HPDE6-E6E7 (cell line): ENCODE data around the gene YOD1.
A peak's percentile ranks its signal among the peaks of the same experiment; 100 is the strongest.

Source experiments
- DNase-seq: peaks from one replicate; pipeline ENCODE4 v3.0.0; 2011; ENCODE audit warnings: missing footprints; ENCODE audit errors: extremely low spot score

The YOD1 gene

GRCh38 chr1:207073906-207074820 lies 23.2 kb upstream of the YOD1 start:
- peak; percentile 61 for DNase-seq

- no peak for DNase-seq
Observed at GRCh38 chr1:207072233-207072632, 21.2 kb upstream of the YOD1 start.

- no peak for DNase-seq
Observed at GRCh38 chr1:207071426-207071825, 20.4 kb upstream of the YOD1 start.

GRCh38 chr1:207070811-207071210 lies 19.8 kb upstream of the YOD1 start:
- no peak for DNase-seq

- no peak for DNase-seq
Observed at GRCh38 chr1:207069858-207070506, 19.0 kb upstream of the YOD1 start.

GRCh38 chr1:207069061-207069460 lies 18.1 kb upstream of the YOD1 start:
- DNase-seq, result no peak

- no peak for DNase-seq
Observed at GRCh38 chr1:207067665-207068064, 16.7 kb upstream of the YOD1 start.

- no peak for DNase-seq
Observed at GRCh38 chr1:207067185-207067584, 16.2 kb upstream of the YOD1 start.

GRCh38 chr1:207064561-207064960 lies 13.6 kb upstream of the YOD1 start:
- DNase-seq, result no peak

GRCh38 chr1:207063014-207063413 lies 12.0 kb upstream of the YOD1 start:
- no peak for DNase-seq

- no peak for DNase-seq
Observed at GRCh38 chr1:207062058-207062457, 11.1 kb upstream of the YOD1 start.

GRCh38 chr1:207060596-207060995 lies 9.6 kb upstream of the YOD1 start:
- DNase-seq, result no peak

- DNase-seq, result no peak
Observed at GRCh38 chr1:207059881-207060280, 8.9 kb upstream of the YOD1 start.

- no peak for DNase-seq
Observed at GRCh38 chr1:207058878-207059867, 8.2 kb upstream of the YOD1 start.

GRCh38 chr1:207058252-207058651 lies 7.2 kb upstream of the YOD1 start:
- no peak for DNase-seq

- DNase-seq, result no peak
Observed at GRCh38 chr1:207056673-207057072, 5.7 kb upstream of the YOD1 start.

GRCh38 chr1:207055386-207056001 lies 4.5 kb upstream of the YOD1 start:
- DNase-seq, result no peak

- no peak for DNase-seq
Observed at GRCh38 chr1:207054491-207054890, 3.5 kb upstream of the YOD1 start.

GRCh38 chr1:207052911-207053769 lies 2.1 kb upstream of the YOD1 start, which contains the start of gene PFKFB2:
TSS of gene PFKFB2 (plus strand) at chr1:207053275. CDS start at chr1:207054718, 1,443 bp downstream.
- peak; percentile 98 for DNase-seq

- DNase-seq, result peak; percentile 86
Observed at GRCh38 chr1:207050480-207051190, 373 bp downstream of the YOD1 start.
